Keratinocyte (primary cell): ENCODE results near the gene OR51F2.

Source experiments
- CTCF ChIP-seq, 3 experiments: IDR thresholded peaks in 1 of 3; conservative IDR thresholded peaks in 1 of 3; optimal IDR thresholded peaks in 1 of 3; 2 replicates in 2 of 3; 3 replicates in 1 of 3; pipeline versions ENCODE3 to v1.5.1; 2011; ENCODE audit warnings: low read length in 3 of 3, mild to moderate bottlenecking in 3 of 3, moderate library complexity in 2 of 3, control low read depth in 1 of 3, inconsistent platforms in 1 of 3; ENCODE audit not compliant: insufficient read depth in 2 of 3; ENCODE audit errors: extremely low read depth in 1 of 3
- EZH2 ChIP-seq: IDR thresholded peaks from one replicate; pipeline ENCODE4 v1.6.1; 2012; ENCODE audit warnings: inconsistent platforms, mild to moderate bottlenecking, low read length, moderate library complexity

GRCh38 chr11:4865855-4866254, 44.7 kb downstream of the OR51F2 start:
- TF ChIP-seq EZH2 (no peak), CTCF (optimal IDR thresholded peaks at IDR 0.05 in 1 of 3, IDR thresholded peaks at IDR 0.05 in 1 of 3, conservative IDR thresholded peaks at IDR 0.05 in 1 of 3; ENCODE audit: extremely low read depth in 1 of 3, insufficient read depth in 2 of 3, low read length in 3 of 3) (no peak)
